ENCODE results near the gene RNF113B. TPM values are rescaled to one million over a fixed set of nuclear protein-coding genes. Genes with fewer than 3 reads are reported as not detected.

RNF113B gene
- total and polyA plus RNA-seq, 2 donors (not counting 1 experiment from before 2014, with no cell fraction given), result not detected

DNA sequence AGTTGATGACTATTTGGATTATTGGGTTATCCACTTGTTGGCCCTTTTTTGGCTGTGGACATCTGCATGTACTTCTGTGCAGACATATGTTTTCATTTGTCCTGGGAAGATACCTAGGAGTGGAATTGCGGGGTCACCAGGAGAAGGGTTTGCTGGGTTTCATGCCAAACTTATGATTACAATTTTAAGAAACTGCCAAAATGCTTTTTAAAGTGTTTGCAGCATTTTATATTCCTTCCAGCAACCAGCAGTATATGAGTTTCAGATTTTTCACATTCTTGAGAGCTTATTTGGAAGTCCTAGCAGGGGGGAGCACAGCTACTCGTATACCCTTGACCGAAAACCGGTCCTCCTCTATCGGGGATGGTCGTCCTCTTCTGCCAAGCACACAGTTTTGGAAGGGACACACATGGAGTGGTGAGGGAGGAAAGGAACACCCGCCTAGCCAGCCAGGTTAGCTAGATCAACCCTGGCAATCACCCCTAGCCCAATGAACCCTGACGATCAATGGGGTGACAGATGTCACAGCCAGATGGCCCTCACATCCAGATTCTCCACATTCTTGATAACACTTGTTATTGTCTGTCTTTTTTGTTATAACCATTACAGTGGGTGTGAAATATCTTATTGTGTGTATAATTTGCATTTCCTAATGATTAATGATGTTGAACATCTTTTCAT lies 26.7 kb upstream of the RNF113B start:
- ChIA-PET POLR2A (no interaction called here), CTCF (no interaction called here)
- no peaks in the 10 kb centered on the region for H3K27me3 ChIP-seq (replicated peaks in 1 of 4; ENCODE audit: control extremely low read depth in 1 of 4, control insufficient read depth in 3 of 4, insufficient read depth in 4 of 4, low read length in 3 of 4)
- Mint-ChIP-seq H3K9me3 (ENCODE audit: insufficient read depth) (peaks cover 6% of the 10 kb centered on the region), H3K4me1 (no peaks in the 10 kb centered on the region), H3K27ac (no peak overlapping the region), H3K4me3 (no peak overlapping the region), H3K27me3 (peaks cover 7% of the 10 kb centered on the region)
- ATAC-seq (ENCODE audit: low read depth), result no peak
- H3K9me3 ChIP-seq (ENCODE audit: control extremely low read depth in 1 of 3, control insufficient read depth in 2 of 3, insufficient read depth in 1 of 3, low read length in 2 of 3), result no peaks in the 10 kb centered on the region
- no peak overlapping the region for H3K4me2 ChIP-seq (replicated peaks; ENCODE audit: low read depth, low read length, poor library complexity, severe bottlenecking)
- no peak overlapping the region for H2AFZ ChIP-seq (ENCODE audit: insufficient read depth, low read depth, low read length, poor library complexity, severe bottlenecking)
- no peaks in the 10 kb centered on the region for H3K79me2 ChIP-seq (ENCODE audit: control insufficient read depth, insufficient read depth, low read length)
- H3K9ac ChIP-seq (ENCODE audit: low read length), result no peak overlapping the region
- DNase-seq, result no peak
- no peak overlapping the region for H3K4me3 ChIP-seq (ENCODE audit: control extremely low read depth in 1 of 5, extremely low read depth in 1 of 5, insufficient read depth in 1 of 5, low read depth in 2 of 5, low read length in 4 of 5)
- H3K4me1 ChIP-seq (ENCODE audit: control insufficient read depth in 2 of 2, insufficient read depth in 2 of 2, low read length in 2 of 2), result no peaks in the 10 kb centered on the region
- intact Hi-C loops (cut with micrococcal nuclease), result no loop called here
- WGBS (ENCODE audit: insufficient coverage), result 94% methylated on average over 4 of the region's 8 CpGs
- H3K27ac ChIP-seq (ENCODE audit: low read length in 2 of 2), result no peak overlapping the region
- no peaks in the 10 kb centered on the region for H4K20me1 ChIP-seq (ENCODE audit: control insufficient read depth, insufficient read depth, low read length, poor library complexity, severe bottlenecking)
- TF ChIP-seq, protein P1, sequence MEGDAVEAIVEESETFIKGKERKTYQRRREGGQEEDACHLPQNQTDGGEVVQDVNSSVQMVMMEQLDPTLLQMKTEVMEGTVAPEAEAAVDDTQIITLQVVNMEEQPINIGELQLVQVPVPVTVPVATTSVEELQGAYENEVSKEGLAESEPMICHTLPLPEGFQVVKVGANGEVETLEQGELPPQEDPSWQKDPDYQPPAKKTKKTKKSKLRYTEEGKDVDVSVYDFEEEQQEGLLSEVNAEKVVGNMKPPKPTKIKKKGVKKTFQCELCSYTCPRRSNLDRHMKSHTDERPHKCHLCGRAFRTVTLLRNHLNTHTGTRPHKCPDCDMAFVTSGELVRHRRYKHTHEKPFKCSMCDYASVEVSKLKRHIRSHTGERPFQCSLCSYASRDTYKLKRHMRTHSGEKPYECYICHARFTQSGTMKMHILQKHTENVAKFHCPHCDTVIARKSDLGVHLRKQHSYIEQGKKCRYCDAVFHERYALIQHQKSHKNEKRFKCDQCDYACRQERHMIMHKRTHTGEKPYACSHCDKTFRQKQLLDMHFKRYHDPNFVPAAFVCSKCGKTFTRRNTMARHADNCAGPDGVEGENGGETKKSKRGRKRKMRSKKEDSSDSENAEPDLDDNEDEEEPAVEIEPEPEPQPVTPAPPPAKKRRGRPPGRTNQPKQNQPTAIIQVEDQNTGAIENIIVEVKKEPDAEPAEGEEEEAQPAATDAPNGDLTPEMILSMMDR (IDR thresholded peaks at IDR 0.05), result no peak
- no peak for TF ChIP-seq EZH2 (IDR thresholded peaks at IDR 0.05; ENCODE audit: borderline replicate concordance, insufficient read depth, low read depth, low read length, poor library complexity, severe bottlenecking)
- no peaks in the 10 kb centered on the region for H3K36me3 ChIP-seq (replicated peaks in 1 of 2; ENCODE audit: control extremely low read depth in 1 of 2, control insufficient read depth in 1 of 2, extremely low read depth in 1 of 2, insufficient read depth in 2 of 2, low read length in 1 of 2)

GRCh38 chr13:98201984-98202383 lies 24.9 kb upstream of the RNF113B start:
- H3K4me3 ChIP-seq (ENCODE audit: control extremely low read depth in 1 of 5, extremely low read depth in 1 of 5, insufficient read depth in 1 of 5, low read depth in 2 of 5, low read length in 4 of 5), result no peak overlapping the region
- POLR2A ChIA-PET, result no interaction called here
- TF ChIP-seq, protein P1 (IDR thresholded peaks at IDR 0.05), result no peak
- TF ChIP-seq EZH2 (IDR thresholded peaks at IDR 0.05; ENCODE audit: borderline replicate concordance, insufficient read depth, low read depth, low read length, poor library complexity, severe bottlenecking), result no peak
- H3K27me3 ChIP-seq (replicated peaks in 1 of 4; ENCODE audit: control extremely low read depth in 1 of 4, control insufficient read depth in 3 of 4, insufficient read depth in 4 of 4, low read length in 3 of 4), result no peaks in the 10 kb centered on the region
- Mint-ChIP-seq H3K4me3 (no peak overlapping the region), H3K4me1 (no peaks in the 10 kb centered on the region), H3K27ac (no peak overlapping the region), H3K9me3 (ENCODE audit: insufficient read depth) (peaks cover 6% of the 10 kb centered on the region), H3K27me3 (peaks cover 4% of the 10 kb centered on the region)
- H3K27ac ChIP-seq (ENCODE audit: low read length in 2 of 2), result no peak overlapping the region
- no peak for ATAC-seq (ENCODE audit: low read depth)
- no peak overlapping the region for H3K4me2 ChIP-seq (replicated peaks; ENCODE audit: low read depth, low read length, poor library complexity, severe bottlenecking)
- no peaks in the 10 kb centered on the region for H3K79me2 ChIP-seq (ENCODE audit: control insufficient read depth, insufficient read depth, low read length)
- no peak overlapping the region for H2AFZ ChIP-seq (ENCODE audit: insufficient read depth, low read depth, low read length, poor library complexity, severe bottlenecking)
- no peaks in the 10 kb centered on the region for H3K4me1 ChIP-seq (ENCODE audit: control insufficient read depth in 2 of 2, insufficient read depth in 2 of 2, low read length in 2 of 2)
- H3K36me3 ChIP-seq (replicated peaks in 1 of 2; ENCODE audit: control extremely low read depth in 1 of 2, control insufficient read depth in 1 of 2, extremely low read depth in 1 of 2, insufficient read depth in 2 of 2, low read length in 1 of 2), result no peaks in the 10 kb centered on the region
- DNase-seq, result no peak
- no peaks in the 10 kb centered on the region for H4K20me1 ChIP-seq (ENCODE audit: control insufficient read depth, insufficient read depth, low read length, poor library complexity, severe bottlenecking)
- WGBS (ENCODE audit: insufficient coverage), result 61% methylated on average over 6 of the region's 6 CpGs
- H3K9ac ChIP-seq (ENCODE audit: low read length), result no peak overlapping the region
- H3K9me3 ChIP-seq (ENCODE audit: control extremely low read depth in 1 of 3, control insufficient read depth in 2 of 3, insufficient read depth in 1 of 3, low read length in 2 of 3), result no peaks in the 10 kb centered on the region
- CTCF ChIA-PET, result no interaction called here
- intact Hi-C loops (cut with micrococcal nuclease), result no loop called here

Data from B cell (primary cell).